Hepatocyte (in vitro differentiated cells): ENCODE data around the gene DDIAS.

Experiments
- EZH2phosphoT487 ChIP-seq: fragments of 200-600 bp; sonication (generic); IDR thresholded peaks from one replicate; pipeline ENCODE4 v1.6.1; 2018; ENCODE audit warnings: antibody characterized with exemption, mild to moderate bottlenecking, low read depth, moderate library complexity; ENCODE audit not compliant: unreplicated experiment, severe bottlenecking
- TF ChIP-seq, protein P1 (sequence below): fragments of 200-600 bp; sonication (generic); IDR thresholded peaks from 2 replicates; pipeline ENCODE4 v1.5.1; 2016; ENCODE audit warnings: antibody characterized with exemption, mild to moderate bottlenecking; ENCODE audit not compliant: poor library complexity

DNA sequence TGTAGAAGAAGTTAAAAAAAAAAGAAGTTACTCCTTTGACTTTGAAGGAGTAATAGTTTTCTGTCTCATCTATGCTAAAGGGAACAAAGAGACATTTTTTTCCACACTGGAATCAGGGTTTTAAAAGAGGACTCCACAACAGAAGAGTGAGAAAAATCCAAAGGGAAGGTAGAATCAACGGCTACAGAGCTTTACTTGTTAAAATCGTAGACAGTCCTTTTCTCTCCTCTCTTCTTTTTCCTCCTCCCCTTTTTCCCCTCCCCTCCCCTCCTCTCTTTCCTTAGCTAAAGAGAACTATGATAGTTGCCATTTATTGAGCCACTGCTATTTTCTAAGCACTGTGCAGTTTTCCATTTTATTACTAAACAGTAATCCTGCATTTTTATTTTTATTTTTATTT is 29.2 kb downstream of the DDIAS start:
- TF ChIP-seq, protein P1, sequence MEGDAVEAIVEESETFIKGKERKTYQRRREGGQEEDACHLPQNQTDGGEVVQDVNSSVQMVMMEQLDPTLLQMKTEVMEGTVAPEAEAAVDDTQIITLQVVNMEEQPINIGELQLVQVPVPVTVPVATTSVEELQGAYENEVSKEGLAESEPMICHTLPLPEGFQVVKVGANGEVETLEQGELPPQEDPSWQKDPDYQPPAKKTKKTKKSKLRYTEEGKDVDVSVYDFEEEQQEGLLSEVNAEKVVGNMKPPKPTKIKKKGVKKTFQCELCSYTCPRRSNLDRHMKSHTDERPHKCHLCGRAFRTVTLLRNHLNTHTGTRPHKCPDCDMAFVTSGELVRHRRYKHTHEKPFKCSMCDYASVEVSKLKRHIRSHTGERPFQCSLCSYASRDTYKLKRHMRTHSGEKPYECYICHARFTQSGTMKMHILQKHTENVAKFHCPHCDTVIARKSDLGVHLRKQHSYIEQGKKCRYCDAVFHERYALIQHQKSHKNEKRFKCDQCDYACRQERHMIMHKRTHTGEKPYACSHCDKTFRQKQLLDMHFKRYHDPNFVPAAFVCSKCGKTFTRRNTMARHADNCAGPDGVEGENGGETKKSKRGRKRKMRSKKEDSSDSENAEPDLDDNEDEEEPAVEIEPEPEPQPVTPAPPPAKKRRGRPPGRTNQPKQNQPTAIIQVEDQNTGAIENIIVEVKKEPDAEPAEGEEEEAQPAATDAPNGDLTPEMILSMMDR, result no peak
- TF ChIP-seq EZH2phosphoT487, result no peak
